CD14-positive monocyte (primary cell): ENCODE data around the gene LATS2. TPM values are rescaled to one million over a fixed set of nuclear protein-coding genes. Genes with fewer than 3 reads are reported as not detected.

Source experiments
- DNase-seq, 3 donors: peaks; one replicate each; pipeline ENCODE4 v3.0.0-alpha.2; 2011 to 2022
- H2AFZ ChIP-seq: 2 replicates; pipeline ENCODE4 v1.6.0; 2012; ENCODE audit warnings: mild to moderate bottlenecking, low read depth, low read length, inconsistent platforms; ENCODE audit not compliant: insufficient read depth, poor library complexity, severe bottlenecking
- H3K27ac ChIP-seq, 2 donors: 1 replicate in 1 of 2; 2 replicates in 1 of 2; pipeline ENCODE4 v1.5.1; 2012 to 2013; ENCODE audit warnings: low read length in 2 of 2, control low read depth in 1 of 2, inconsistent platforms in 1 of 2, low read depth in 1 of 2, mild to moderate bottlenecking in 1 of 2
- H3K27me3 ChIP-seq, 2 donors: one replicate each; pipeline versions ENCODE4 v1.6.0 to v1.6.1; 2011 to 2013; ENCODE audit warnings: low read length in 2 of 2; ENCODE audit not compliant: control insufficient read depth in 2 of 2, insufficient read depth in 2 of 2
- H3K36me3 ChIP-seq, 2 donors: replicated peaks in 1 of 2; 1 replicate in 1 of 2; 2 replicates in 1 of 2; pipeline versions ENCODE4 v1.5.1 to v1.6.1; 2012 to 2013; ENCODE audit warnings: low read length in 2 of 2, control low read depth in 1 of 2, inconsistent platforms in 1 of 2, mild to moderate bottlenecking in 1 of 2; ENCODE audit not compliant: insufficient read depth in 2 of 2, control insufficient read depth in 1 of 2
- H3K4me1 ChIP-seq, 2 donors: 1 replicate in 1 of 2; 2 replicates in 1 of 2; pipeline versions ENCODE4 v1.5.1 to v1.6.1; 2012 to 2013; ENCODE audit warnings: low read length in 2 of 2, control low read depth in 1 of 2, inconsistent platforms in 1 of 2, mild to moderate bottlenecking in 1 of 2, moderate library complexity in 1 of 2; ENCODE audit not compliant: insufficient read depth in 2 of 2, control insufficient read depth in 1 of 2
- H3K4me2 ChIP-seq: replicated peaks from 2 replicates; pipeline ENCODE3; 2012; ENCODE audit warnings: low read length, moderate library complexity, mild to moderate bottlenecking; ENCODE audit not compliant: poor library complexity, severe bottlenecking; ENCODE audit errors: extremely low read depth
- H3K4me3 ChIP-seq, 3 experiments: fragments of 200-600 bp in 1 of 3; sonication (generic) in 1 of 3; replicated peaks in 1 of 3; 1 replicate in 2 of 3; 2 replicates in 1 of 3; pipeline ENCODE4 v1.5.1; 2011 to 2013; ENCODE audit warnings: low read length in 3 of 3, mild to moderate bottlenecking in 3 of 3, control low read depth in 2 of 3, low read depth in 2 of 3, inconsistent platforms in 1 of 3, moderate library complexity in 1 of 3
- H3K79me2 ChIP-seq: 2 replicates; pipeline ENCODE4 v1.6.0; 2012; ENCODE audit warnings: mild to moderate bottlenecking, control low read depth, inconsistent platforms, low read length, moderate library complexity; ENCODE audit not compliant: insufficient read depth
- H3K9ac ChIP-seq: 2 replicates; pipeline ENCODE4 v1.6.0; 2017; ENCODE audit warnings: low read length, mild to moderate bottlenecking; ENCODE audit not compliant: insufficient read depth, poor library complexity, severe bottlenecking
- H3K9me3 ChIP-seq, 2 donors: replicated peaks in 1 of 2; 1 replicate in 1 of 2; 2 replicates in 1 of 2; pipeline versions ENCODE4 v1.5.1 to v1.6.1; 2012 to 2013; ENCODE audit warnings: low read length in 2 of 2, control low read depth in 1 of 2; ENCODE audit not compliant: control insufficient read depth in 1 of 2, insufficient read depth in 1 of 2
- H4K20me1 ChIP-seq: 2 replicates; pipeline ENCODE4 v1.6.0; 2012; ENCODE audit warnings: mild to moderate bottlenecking, low read length, control low read depth, moderate library complexity; ENCODE audit not compliant: insufficient read depth
- H3K27ac Mint-ChIP-seq, 7 donors: one replicate each; pipeline ENCODE4 v1.8.0; 2020; ENCODE audit warnings: mild to moderate bottlenecking in 7 of 7, mixed read lengths in 7 of 7, moderate library complexity in 6 of 7, inconsistent platforms in 2 of 7
- H3K27me3 Mint-ChIP-seq, 3 donors: one replicate each; pipeline ENCODE4 v1.8.0; 2021 to 2022; ENCODE audit warnings: low read depth in 3 of 3, mild to moderate bottlenecking in 3 of 3, mixed read lengths in 3 of 3, moderate library complexity in 3 of 3, inconsistent platforms in 1 of 3
- H3K36me3 Mint-ChIP-seq, 2 donors: one replicate each; pipeline ENCODE4 v1.8.0; 2020; ENCODE audit warnings: mixed read lengths in 2 of 2, inconsistent platforms in 1 of 2, mild to moderate bottlenecking in 1 of 2
- H3K4me1 Mint-ChIP-seq: one replicate; pipeline ENCODE4 v1.8.0; 2020; ENCODE audit warnings: mild to moderate bottlenecking, mixed read lengths
- H3K4me3 Mint-ChIP-seq, 2 donors: one replicate each; pipeline ENCODE4 v1.8.0; 2020; ENCODE audit warnings: mild to moderate bottlenecking in 2 of 2, mixed read lengths in 2 of 2, moderate library complexity in 1 of 2
- H3K9me3 Mint-ChIP-seq, 7 donors: one replicate each; pipeline ENCODE4 v1.8.0; 2020 to 2022; ENCODE audit warnings: mixed read lengths in 7 of 7, mild to moderate bottlenecking in 6 of 7, moderate library complexity in 6 of 7, inconsistent platforms in 2 of 7
- CTCF ChIP-seq: fragments of 200-600 bp; IDR thresholded peaks from one replicate; pipeline ENCODE4 v1.8.0; 2022; ENCODE audit warnings: antibody characterized with exemption, mild to moderate bottlenecking
- WGBS: methylation state at CpG from one replicate; pipeline ENCODE4 v1.1.5; 2013; ENCODE audit warnings: missing lambda C conversion rate; ENCODE audit not compliant: insufficient coverage; 5-methylcytosine and 5-hydroxymethylcytosine counted together
- intact Hi-C, 2 donors: fragments of 100-400 bp; cut with micrococcal nuclease; formaldehyde crosslinking; loops; one replicate each; pipeline versions ENCODE4 v1.15.0 to v1.15.1; 2023
- polyA plus RNA-seq, 3 donors: library from polyadenylated mRNA; depleted of rRNA in 1 of 3; unstranded in 2 of 3; stranded (reverse) in 1 of 3; fragments of 300-500 nt in 2 of 3; fragments of >200 nt in 1 of 3; fragmentation: Illumina TruSeq in 2 of 3; gene quantifications; 1 replicate in 2 of 3; 2 replicates in 1 of 3; pipeline ENCODE4 v1.2.3, GENCODE V29; 2012 to 2021

The LATS2 gene
- polyA plus RNA-seq, 3 donors = 0.96 to 11.2 (median 1.0) TPM

- 100% methylated on average over 3 of the region's 7 CpGs for WGBS
- Histone ChIP-seq H2AFZ (no peak overlapping the region), H3K36me3 (peaks cover 28 to 67% of the 10 kb centered on the region in 2 donors)
Observed at GRCh38 chr13:20994441-20994821, 67.0 kb downstream of the LATS2 start.

GRCh38 chr13:20993661-20994440 is 67.5 kb downstream of the LATS2 start:
- Histone ChIP-seq H3K4me3 (no peak overlapping the region), H3K9ac (no peak overlapping the region), H3K36me3 (peaks cover 32 to 67% of the 10 kb centered on the region in 2 donors), H3K4me2 (no peak overlapping the region), H3K27me3 (no peaks in the 10 kb centered on the region), H3K79me2 (peaks cover 31% of the 10 kb centered on the region), H4K20me1 (peaks cover 87% of the 10 kb centered on the region), H3K27ac (peak overlapping the region in 1 of 2 donors; percentile 4), H3K4me1 (peaks cover 10 to 13% of the 10 kb centered on the region in 2 donors), H3K9me3 (peaks cover 0 to 7% of the 10 kb centered on the region in 2 donors), H2AFZ (no peak overlapping the region)
- intact Hi-C loops = no loop called here
- Mint-ChIP-seq H3K27me3 (peaks cover 0 to under 1% (median 0%) of the 10 kb centered on the region in 3 donors), H3K27ac (peak overlapping the region in 6 of 7 donors; percentile 4 to 82 (median 68)), H3K9me3 (peaks cover 0 to 8% (median 4%) of the 10 kb centered on the region in 7 donors), H3K4me1 (peaks cover 17% of the 10 kb centered on the region), H3K4me3 (no peak overlapping the region), H3K36me3 (peaks cover 48 to 74% of the 10 kb centered on the region in 2 donors)
- TF ChIP-seq CTCF = no peak
- WGBS = 22% methylated on average over 11 of the region's 13 CpGs
- peak; percentile 34 to 67 (median 66) for DNase-seq

More at GRCh38 chr13:20994441-20994821, 67.0 kb downstream of the LATS2 start:
- intact Hi-C loops = no loop called here
- H3K27ac Mint-ChIP-seq = peak overlapping the region in 3 of 7 donors; percentile 12 to 54 (median 32)
- no peak overlapping the region for H3K9ac ChIP-seq
- H3K4me3 ChIP-seq = no peak overlapping the region
- peaks cover 17% of the 10 kb centered on the region for H3K4me1 Mint-ChIP-seq
- H3K27ac ChIP-seq = peak overlapping the region in 1 of 2 donors; percentile 4
- H3K36me3 Mint-ChIP-seq = peaks cover 48 to 74% of the 10 kb centered on the region in 2 donors
- no peak overlapping the region for H3K4me2 ChIP-seq
- peaks cover 0 to 4% (median under 1%) of the 10 kb centered on the region in 7 donors for H3K9me3 Mint-ChIP-seq
- H3K27me3 Mint-ChIP-seq = peaks cover 0 to 2% (median 0%) of the 10 kb centered on the region in 3 donors
- H3K9me3 ChIP-seq = peaks cover 0 to 1% of the 10 kb centered on the region in 2 donors
- peaks cover 92% of the 10 kb centered on the region for H4K20me1 ChIP-seq
- H3K4me3 Mint-ChIP-seq = no peak overlapping the region
- peaks cover 10 to 13% of the 10 kb centered on the region in 2 donors for H3K4me1 ChIP-seq
- no peak for DNase-seq
- H3K79me2 ChIP-seq = peaks cover 37% of the 10 kb centered on the region
- no peaks in the 10 kb centered on the region for H3K27me3 ChIP-seq
- no peak for TF ChIP-seq CTCF
